GM19035 (cell line): ENCODE measurements around the gene EVI5.
"Not testable (repeated sequence)": the region's sequence is repeated elsewhere in the genome, so short reads cannot be mapped to it uniquely, and the experiment has no call there.

Source experiments
- ATAC-seq: cut with Tn5 transposase; IDR thresholded peaks from one replicate; pipeline ENCODE4 v1.9.1; 2021; ENCODE audit not compliant: unreplicated experiment

The EVI5 gene

GRCh38 chr1:92792340-92792782 lies 7.5 kb upstream of the EVI5 start:
- no peak for ATAC-seq

DNA sequence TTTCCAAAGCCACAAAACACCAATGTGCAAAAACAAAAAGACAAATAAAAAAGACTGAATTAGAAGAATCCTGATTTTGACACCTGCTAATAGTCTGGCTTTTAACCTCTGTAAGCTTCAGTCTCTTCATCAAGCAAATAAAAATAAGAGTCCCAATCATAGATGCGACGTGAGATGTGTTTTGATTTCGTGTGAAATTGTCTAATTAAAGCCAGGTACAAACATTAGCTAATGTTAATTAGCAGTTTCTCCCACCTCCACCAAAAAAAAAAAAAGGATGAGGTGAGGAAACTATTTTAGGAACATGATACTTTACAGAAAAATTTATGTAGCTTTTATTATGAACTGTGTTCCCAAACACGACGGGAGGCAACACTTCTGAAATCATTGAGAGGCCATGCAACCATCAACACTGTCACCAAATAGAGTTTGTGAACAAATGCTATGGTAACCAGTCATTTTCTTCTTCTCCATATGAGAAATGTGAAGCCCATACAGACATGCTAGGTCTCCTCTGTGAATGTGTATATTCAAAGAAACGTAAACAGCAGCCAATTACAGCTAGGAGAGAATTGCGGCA lies 6.7 kb upstream of the EVI5 start:
- ATAC-seq = no peak

GRCh38 chr1:92790867-92791266 lies 6.0 kb upstream of the EVI5 start:
- ATAC-seq = no peak

GRCh38 chr1:92790081-92790480 lies 5.2 kb upstream of the EVI5 start:
- ATAC-seq = no peak

DNA sequence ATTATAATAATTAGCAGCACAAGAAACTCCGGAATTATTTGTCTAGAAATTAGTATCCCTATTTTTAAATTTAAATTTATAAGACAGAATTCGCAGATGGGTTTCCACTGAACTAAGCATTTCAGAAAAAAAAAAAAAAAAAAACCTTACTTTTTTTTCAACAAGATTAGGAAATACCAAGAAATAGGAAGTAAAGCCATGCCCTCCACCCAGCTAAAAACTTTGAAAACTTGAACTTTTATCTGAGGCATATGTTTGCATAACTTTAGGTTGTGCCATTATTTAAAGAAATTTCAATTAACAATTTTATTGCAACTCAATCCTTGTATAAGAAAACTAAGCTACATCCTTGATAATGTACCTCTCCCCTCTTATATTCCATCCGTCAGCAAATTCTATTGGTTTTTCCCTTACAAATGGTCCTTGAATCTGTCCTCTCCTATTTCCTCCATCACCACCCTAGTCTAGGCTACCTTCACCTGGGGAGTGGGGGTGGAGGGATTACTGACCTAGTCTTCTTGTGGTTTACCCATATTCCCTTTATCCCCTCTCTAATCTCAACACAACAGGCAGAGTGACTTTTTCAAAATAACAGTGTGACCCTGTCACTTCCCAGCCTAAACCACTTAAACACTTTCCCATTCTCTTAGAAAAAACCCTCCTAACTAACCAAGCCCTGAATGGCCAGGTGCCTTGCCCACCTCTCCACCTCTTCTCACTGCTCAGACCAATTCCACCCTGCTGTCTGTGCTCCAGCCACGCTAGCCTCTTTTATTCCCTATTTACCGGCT lies 1.4 kb upstream of the EVI5 start:
- ATAC-seq = no peak

DNA sequence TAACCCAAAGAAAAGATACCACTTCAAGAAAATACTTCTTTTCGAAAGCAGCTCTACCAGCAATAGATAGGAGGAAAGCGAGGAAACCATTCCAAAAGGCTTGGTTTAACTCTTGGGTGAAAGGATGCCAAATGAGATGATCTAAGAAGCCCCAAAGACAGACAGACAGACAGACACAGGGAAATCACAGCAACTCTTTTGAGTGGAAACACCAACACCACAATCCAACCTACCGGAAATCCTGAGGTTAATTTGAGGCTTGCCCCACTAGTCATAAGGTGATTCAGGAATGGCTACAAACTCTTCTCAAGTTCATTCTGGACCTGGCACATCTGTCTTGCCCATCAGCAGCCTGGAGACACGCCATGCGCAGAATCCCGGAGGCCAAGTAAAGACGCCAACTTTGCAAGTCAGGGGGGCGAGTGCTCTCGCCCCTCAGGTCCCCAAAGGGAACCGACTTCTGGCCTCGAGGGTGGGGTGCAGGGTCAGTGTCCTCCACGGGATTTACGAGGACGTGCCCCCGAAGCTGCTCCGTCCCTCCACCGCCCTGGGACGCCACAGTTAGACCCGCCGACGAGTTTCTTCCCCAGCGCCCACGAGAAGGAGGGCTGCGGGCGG lies 778 bp downstream of the EVI5 start:
- ATAC-seq = peak; percentile 2

DNA sequence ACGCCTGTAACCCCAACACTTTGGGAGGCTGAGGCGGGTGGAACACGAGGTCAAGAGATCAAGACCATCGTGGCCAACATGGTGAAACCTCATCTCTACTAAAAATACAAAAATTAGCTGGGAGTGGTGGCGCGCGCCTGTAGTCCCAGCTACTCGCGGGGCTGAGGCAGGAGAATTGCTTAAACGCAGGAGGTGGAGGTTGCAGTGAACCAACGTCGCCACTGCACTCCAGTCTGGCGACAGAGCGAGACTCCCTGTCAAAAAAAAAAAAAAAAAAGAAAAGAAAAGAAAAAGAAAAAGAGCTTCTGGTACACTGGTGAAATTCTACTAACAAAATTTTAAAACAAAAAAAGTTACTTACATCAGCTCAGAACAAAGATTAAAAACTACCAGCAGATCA lies 1.4 kb downstream of the EVI5 start:
- ATAC-seq = not testable (repeated sequence)

GRCh38 chr1:92778376-92778775 lies 6.5 kb downstream of the EVI5 start:
- no peak for ATAC-seq

- ATAC-seq = no peak
Measured at GRCh38 chr1:92774407-92774806, 10.5 kb downstream of the EVI5 start.

DNA sequence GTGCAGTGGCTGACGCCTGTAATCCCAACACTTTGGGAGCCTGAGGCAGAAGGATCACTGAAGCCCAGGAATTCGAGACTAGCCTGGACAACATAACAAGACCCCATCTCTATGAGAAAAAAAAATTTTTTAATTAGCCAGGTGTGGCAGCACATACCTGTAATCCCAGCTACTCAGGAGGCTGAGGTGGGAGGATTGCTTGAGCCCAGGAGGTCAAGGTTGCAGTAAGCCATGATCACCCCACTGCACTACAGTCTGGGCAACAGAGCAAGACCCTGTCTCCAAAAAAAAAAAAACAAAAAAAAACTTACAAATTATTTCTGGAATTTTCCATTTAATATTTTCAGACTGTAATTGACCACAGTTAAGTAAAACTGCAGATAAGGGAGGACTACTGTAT lies 11.2 kb downstream of the EVI5 start:
- not testable (repeated sequence) for ATAC-seq

DNA sequence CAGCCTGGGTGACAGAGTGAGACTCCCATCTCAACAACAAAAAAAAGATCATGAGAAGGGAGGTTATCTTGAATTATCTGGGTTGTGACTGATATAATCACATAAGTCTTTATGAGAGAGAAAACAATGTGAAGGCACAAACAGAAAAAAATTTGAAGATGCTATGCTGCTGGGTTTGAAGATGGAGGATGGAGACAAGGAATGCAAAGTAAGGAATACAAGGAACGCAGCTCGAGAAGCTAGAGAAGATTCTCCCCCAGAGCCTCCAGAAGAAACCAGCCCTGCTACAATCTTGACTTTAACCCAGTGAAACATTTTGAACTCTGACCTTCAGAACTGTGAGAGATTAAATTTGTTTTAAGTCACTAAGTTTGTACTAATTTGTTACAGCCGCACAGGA lies 15.1 kb downstream of the EVI5 start:
- no peak for ATAC-seq

DNA sequence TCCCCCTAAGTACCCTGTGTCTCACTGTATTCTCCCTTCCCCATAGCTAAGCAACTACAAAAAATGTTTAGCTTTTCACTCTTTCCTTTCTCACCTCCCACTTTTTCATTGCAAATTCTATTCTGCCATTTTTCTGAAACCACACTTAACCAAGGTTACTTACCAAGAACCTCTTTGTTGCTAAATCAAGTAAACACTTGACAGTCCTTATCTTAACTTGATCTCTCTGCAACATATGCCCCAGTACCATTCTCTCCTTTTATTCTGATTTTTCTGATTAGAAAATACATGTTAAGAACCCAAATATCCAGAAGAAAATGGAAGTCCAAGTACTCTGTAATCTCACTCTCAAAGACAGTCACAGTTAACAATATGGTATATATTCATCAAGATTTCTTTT lies 16.0 kb downstream of the EVI5 start:
- ATAC-seq = no peak

GRCh38 chr1:92768296-92768695 lies 16.6 kb downstream of the EVI5 start:
- no peak for ATAC-seq

DNA sequence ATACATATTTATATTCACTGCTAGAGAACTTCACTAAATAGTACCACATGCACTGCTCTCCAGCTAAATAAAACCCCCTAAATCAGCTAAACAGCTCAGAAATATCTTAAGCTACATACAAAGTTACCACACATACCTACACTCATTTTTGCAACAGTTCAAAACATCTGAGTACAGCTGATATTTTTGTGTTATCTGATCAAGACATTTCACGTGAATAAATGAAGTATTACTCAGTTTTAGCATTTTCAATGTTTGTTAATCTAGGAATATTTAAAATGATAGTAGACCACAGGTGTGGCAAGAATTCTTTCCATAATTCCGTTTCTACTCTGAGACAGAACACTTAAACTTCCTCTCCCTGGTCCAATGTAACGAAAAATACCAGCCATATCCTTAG lies 20.8 kb downstream of the EVI5 start:
- no peak for ATAC-seq

- ATAC-seq = no peak
Measured at GRCh38 chr1:92762355-92762754, 22.6 kb downstream of the EVI5 start.

DNA sequence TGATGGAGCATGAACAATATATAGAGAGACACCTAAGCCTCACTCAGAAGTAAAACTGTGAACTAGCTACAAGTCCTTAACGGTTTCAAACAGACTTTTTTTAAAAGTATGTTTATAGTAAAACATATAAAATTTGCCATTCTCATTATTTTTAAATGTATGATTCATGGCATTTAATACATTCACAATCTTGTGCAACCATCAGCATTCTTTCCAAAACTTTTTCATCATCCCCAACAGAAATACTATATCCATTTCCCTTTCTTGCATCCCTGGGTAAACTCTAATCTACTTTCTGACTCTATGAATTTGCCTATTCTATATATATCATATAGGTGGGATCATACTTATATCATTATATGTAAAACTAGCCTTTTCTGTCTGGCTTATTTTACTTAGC lies 25.5 kb downstream of the EVI5 start:
- no peak for ATAC-seq

GRCh38 chr1:92756537-92756936 lies 28.4 kb downstream of the EVI5 start:
- ATAC-seq = no peak

GRCh38 chr1:92755541-92756461 lies 29.1 kb downstream of the EVI5 start:
- ATAC-seq = no peak

DNA sequence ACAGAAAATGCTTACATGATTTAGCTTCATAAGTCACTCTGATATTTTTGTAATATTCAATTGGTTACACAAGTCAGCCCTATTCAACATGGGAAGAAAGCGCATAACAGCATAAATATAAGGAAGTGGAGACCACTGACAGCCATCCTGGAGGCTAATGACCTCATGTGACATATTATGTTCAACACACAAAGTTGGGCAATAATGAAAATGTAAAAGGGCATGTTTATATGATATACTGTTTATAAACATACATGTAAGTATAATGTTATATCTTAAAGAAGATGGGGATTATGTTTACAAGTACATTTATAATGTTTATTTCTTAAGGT lies 30.2 kb downstream of the EVI5 start:
- ATAC-seq = no peak

DNA sequence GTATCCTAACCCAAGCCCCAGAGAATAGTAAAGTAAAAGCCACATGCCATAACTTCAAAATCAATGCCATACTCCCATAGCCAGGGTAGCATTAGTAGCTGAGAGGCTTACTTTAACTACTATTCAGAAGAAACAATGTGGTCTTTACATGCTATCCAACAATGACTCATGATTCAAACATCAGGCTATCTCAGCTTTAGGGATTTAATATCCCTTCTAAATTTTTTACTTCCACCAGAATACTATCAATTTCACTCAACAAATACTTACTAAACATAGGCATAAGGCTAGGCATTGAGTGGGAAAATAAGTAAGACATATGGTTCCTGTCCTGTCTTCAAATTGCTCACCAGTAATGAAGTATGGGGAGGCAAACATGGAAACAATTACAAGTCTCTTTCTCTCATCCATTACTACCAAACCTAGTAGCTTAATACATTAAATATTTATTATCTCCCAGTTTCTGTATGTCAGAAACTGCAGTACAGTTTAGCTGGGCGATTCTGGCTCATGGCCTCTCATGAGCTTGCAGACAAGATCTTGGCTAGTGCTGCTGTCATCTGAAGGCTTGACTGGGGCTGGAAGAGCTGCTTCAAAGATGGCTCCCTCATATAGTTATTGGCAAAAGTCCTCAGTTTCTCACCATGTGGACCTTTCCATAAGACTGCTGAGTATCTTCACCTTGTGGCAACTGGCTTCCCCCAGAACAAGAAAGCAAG lies 30.7 kb downstream of the EVI5 start:
- ATAC-seq = no peak

GRCh38 chr1:92752719-92753118 lies 32.2 kb downstream of the EVI5 start:
- no peak for ATAC-seq
